Dendritic cell treated with granulocyte-macrophage colony-stimulating factor and Interleukin-4, amounts not matched to agents 40 ng/mL and 50 ng/mL, for 4 days (primary cell): ENCODE results near the gene GVQW3.

ENCODE experiments used
- H3K27ac Mint-ChIP-seq: one replicate; pipeline ENCODE4 v1.8.0; 2022; ENCODE audit warnings: mild to moderate bottlenecking, mixed read lengths
- H3K27me3 Mint-ChIP-seq: one replicate; pipeline ENCODE4 v1.8.0; 2022; ENCODE audit warnings: mild to moderate bottlenecking, mixed read lengths
- H3K36me3 Mint-ChIP-seq: one replicate; pipeline ENCODE4 v1.8.0; 2022; ENCODE audit warnings: low read depth, mixed read lengths
- H3K4me1 Mint-ChIP-seq: one replicate; pipeline ENCODE4 v1.8.0; 2022; ENCODE audit warnings: low read depth, mixed read lengths
- H3K4me3 Mint-ChIP-seq: one replicate; pipeline ENCODE4 v1.8.0; 2022; ENCODE audit warnings: mild to moderate bottlenecking, moderate library complexity, mixed read lengths
- H3K9me3 Mint-ChIP-seq: one replicate; pipeline ENCODE4 v1.8.0; 2022; ENCODE audit warnings: mixed read lengths
- intact Hi-C: fragments of 100-400 bp; cut with micrococcal nuclease; formaldehyde crosslinking; loops from one replicate; pipeline ENCODE4 v1.15.0; 2022

Gene GVQW3

DNA sequence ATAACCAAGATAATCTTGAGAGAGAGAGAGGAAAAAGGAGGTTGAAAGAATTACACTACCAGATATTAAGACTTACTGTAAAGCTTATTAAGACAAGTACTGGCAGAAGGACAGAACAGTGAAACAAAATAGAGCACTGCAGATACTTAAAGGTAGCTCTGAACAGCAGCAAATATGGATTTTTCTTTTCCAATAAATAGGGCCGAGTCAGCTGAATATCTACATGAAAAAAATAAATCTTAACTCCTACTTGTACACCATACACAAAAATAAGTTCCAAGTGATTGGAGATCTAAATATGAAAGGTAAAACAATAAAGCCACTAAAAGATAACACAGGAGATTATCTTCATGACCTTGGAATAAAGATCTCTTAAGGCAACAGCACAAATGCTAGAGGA lies 12.6 kb upstream of the GVQW3 start:
- Mint-ChIP-seq H3K4me3 (no peak overlapping the region), H3K27ac (no peak overlapping the region), H3K27me3 (no peaks in the 10 kb centered on the region), H3K4me1 (peaks cover 44% of the 10 kb centered on the region), H3K36me3 (peaks cover 23% of the 10 kb centered on the region), H3K9me3 (no peaks in the 10 kb centered on the region)
- intact Hi-C loops: no loop called here

DNA sequence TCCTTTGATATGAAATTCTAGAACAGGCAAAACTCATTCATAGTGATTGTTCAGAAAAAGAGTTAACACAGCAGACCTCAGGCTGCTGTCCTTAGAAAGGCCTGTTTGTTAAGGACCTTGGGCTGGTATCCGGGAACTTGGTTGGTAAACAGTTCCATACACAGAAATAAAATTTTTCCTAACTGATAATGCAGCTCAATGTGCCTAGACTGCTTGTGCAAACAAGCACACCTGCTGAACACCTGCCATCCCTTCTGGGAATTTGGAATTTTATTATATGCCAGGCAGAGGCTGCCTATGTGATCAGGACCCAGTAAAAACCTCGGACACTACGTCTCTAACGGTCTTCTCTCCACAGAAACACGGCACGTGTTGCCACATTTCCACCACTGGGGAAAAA lies 11.7 kb upstream of the GVQW3 start:
- Mint-ChIP-seq H3K9me3 (no peaks in the 10 kb centered on the region), H3K4me3 (no peak overlapping the region), H3K27ac (no peak overlapping the region), H3K36me3 (peaks cover 16% of the 10 kb centered on the region), H3K4me1 (peaks cover 50% of the 10 kb centered on the region), H3K27me3 (no peaks in the 10 kb centered on the region)
- intact Hi-C loops: no loop called here

DNA sequence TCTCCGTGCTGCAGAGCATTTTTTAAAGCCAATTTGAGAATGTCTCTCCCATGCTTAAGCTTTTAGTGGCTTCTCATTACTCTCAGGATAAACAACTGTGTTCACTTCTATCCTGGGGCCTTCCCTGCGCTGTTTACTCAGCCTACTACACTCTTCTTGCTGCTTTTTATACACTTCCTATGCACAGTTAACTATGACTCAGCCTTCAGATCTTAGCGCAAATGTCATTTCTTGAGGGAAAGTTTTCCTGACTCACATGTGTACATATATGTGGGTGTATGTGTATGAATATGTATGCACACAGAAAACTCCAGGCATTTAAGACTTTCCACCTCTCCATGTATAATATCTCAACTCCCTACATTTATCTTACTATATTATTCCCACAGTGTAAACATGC lies 10.0 kb upstream of the GVQW3 start:
- intact Hi-C loops: loop anchor here (5.0 kb wide), 1 partner anchor 34 kb away; no protein-coding TSS in a partner anchor
- Mint-ChIP-seq H3K4me1 (peaks cover 55% of the 10 kb centered on the region), H3K27me3 (no peaks in the 10 kb centered on the region), H3K4me3 (no peak overlapping the region), H3K36me3 (no peaks in the 10 kb centered on the region), H3K9me3 (no peaks in the 10 kb centered on the region), H3K27ac (peak overlapping the region; percentile 8)

DNA sequence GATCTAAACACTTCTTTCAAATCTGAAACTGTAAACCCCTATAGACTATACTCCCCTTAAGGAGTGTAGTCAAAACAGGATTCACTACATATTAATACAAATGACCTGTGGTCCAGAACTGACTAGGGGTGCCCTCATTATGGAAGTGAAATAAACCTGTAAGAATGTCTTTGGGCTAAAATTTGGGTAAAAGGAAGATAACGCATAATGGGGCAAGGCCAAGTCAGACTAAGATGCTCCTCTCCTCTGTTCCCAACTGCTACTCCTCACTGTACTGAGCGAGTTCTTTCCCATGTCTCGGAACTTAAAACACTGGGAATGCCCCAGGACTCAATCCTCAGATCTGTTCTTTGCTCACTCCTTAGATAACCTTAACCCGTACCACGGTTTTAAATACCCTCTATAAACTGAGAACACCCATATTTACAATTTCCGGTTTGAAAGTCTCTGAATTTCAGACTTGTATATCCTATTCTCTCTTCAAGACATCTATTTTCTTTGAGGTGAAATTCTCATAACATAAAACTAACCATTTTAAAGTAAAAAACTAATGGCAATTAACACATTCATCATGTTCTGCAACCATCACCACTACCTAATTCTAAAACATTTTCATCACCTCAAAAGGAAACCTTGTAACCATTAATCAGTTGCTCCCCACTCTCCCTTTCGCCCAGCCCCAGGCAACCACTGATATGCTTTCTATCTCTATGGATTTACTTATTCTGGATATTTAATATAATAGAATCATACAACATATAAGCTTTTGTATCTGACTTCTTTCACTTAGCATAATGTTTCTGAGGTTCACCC lies 4.2 kb upstream of the GVQW3 start:
- intact Hi-C loops: no loop called here
- peaks cover 75% of the 10 kb centered on the region for H3K4me1 Mint-ChIP-seq

DNA sequence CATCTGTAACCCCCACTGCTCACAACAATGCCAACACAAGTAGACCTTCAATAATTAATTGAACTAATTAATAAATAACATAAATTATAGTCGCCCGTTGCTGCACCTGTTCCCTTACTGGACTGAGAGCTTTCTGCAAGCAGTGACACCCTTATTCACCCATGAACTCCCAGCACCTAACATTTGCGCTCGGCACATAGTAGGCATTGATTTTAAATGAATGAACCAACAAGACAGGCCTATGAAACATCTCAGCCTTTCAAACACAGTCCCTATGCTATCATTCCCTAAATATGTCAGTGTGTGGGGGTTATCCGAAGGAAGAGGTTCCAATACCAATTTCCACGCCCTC lies 1.3 kb upstream of the GVQW3 start:
- peaks cover 77% of the 10 kb centered on the region for H3K4me1 Mint-ChIP-seq
- H3K27me3 Mint-ChIP-seq: no peaks in the 10 kb centered on the region
- intact Hi-C loops: loop anchor here (2.0 kb wide), 1 partner anchor 65 kb away; the partner anchor contains the start of gene EMSY
- peak overlapping the region; percentile 87 for H3K4me3 Mint-ChIP-seq
- no peaks in the 10 kb centered on the region for H3K9me3 Mint-ChIP-seq
- peak overlapping the region; percentile 84 for H3K27ac Mint-ChIP-seq
- peaks cover 6% of the 10 kb centered on the region for H3K36me3 Mint-ChIP-seq

More for the DNA sequence above, 4.2 kb upstream of the GVQW3 start:
- Mint-ChIP-seq H3K27me3 (no peaks in the 10 kb centered on the region), H3K27ac (no peak overlapping the region), H3K4me3 (no peak overlapping the region), H3K36me3 (peaks cover 6% of the 10 kb centered on the region), H3K9me3 (no peaks in the 10 kb centered on the region)

DNA sequence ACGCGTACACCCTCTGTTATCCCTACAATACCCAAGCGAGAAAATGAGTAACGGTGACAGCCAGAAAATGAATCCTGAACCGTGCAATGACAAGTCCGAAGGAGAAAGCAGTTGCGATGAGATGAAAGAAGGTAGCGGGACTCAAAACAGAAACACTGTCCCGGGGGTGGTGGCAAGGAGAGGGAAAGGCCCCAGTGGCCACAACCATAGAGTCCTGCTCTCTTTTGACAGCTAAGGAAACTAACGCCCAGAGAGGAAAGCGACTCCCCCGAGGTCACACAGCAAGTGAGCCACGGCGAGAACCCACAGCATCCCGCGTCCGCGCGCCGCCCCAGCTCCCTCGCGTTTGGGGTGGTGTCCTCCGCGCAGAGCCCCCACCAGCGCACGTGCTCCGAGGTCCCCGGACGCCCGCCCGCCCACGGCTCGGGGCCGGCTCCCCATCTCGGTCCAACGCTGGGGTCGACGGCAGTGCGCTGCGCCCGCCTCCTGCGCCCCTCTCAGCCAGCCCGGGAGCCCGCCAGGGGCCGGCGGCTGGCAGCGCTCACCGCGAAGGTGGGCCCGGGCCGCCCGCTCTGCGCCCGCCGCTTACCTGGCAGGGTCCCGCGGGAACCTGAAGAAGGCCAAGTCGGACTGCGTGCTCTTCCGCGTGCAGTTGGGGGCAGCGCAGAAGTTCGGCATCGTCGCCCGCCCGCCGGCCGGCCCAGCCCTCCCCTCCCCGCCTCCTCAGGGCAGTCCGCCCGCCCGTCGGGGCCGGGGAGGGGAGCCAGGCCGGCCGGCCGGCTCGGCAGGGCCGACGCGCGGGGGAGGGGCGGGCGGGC lies 755 bp upstream of the GVQW3 start:
- Mint-ChIP-seq H3K4me3 (peak overlapping the region; percentile 87), H3K4me1 (peaks cover 73% of the 10 kb centered on the region), H3K27ac (peak overlapping the region; percentile 84), H3K36me3 (peaks cover 6% of the 10 kb centered on the region), H3K9me3 (no peaks in the 10 kb centered on the region), H3K27me3 (no peaks in the 10 kb centered on the region)
- intact Hi-C loops: loop anchor here (2.0 kb wide), 1 partner anchor 64 kb away; the partner anchor contains the start of gene EMSY

DNA sequence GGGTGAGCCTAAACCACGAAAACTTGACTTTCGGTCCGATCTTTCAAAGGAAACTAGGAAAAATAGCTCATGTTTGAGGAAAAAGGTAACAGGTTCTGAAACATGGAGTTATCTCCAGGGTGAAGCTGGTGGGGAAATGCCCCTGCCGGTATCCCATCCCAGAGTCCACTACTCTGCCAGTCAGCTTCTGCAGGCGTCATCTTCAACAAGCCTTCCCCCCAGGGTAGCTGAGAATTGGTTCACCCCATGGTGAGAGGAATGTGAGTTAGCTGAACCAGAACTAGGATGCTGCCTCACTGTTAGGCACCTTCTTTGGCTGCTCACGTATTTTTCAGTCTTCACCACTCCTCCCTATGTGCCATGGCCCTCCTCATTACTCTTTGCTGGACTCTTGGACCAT lies 1.1 kb downstream of the GVQW3 start:
- H3K36me3 Mint-ChIP-seq: peaks cover 6% of the 10 kb centered on the region
- H3K9me3 Mint-ChIP-seq: no peaks in the 10 kb centered on the region
- no peak overlapping the region for H3K4me3 Mint-ChIP-seq
- no peaks in the 10 kb centered on the region for H3K27me3 Mint-ChIP-seq
- intact Hi-C loops: no loop called here
- peaks cover 56% of the 10 kb centered on the region for H3K4me1 Mint-ChIP-seq
- H3K27ac Mint-ChIP-seq: peak overlapping the region; percentile 26

DNA sequence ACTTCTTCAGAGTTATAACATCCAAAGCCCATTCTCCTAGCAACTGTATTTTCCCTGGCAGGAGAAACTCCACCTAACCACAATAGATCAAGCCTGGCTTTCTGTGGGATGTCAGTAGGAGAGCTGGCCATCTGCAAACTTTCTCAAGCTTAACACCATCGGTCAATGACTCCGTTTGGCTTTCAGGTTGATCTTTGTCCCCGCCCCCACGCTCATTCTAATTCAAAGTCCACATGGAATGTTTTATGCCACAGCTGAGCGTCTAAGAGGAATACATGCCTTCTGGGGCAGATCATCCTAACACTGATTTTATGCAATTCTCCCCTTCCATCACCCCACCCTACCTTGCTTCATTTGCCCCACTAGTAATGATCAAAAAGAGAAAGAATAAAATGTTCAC lies 4.8 kb downstream of the GVQW3 start:
- Mint-ChIP-seq H3K27me3 (peaks cover 2% of the 10 kb centered on the region), H3K27ac (no peak overlapping the region), H3K36me3 (no peaks in the 10 kb centered on the region), H3K4me3 (no peak overlapping the region), H3K4me1 (peaks cover 27% of the 10 kb centered on the region), H3K9me3 (no peaks in the 10 kb centered on the region)
- intact Hi-C loops: no loop called here

DNA sequence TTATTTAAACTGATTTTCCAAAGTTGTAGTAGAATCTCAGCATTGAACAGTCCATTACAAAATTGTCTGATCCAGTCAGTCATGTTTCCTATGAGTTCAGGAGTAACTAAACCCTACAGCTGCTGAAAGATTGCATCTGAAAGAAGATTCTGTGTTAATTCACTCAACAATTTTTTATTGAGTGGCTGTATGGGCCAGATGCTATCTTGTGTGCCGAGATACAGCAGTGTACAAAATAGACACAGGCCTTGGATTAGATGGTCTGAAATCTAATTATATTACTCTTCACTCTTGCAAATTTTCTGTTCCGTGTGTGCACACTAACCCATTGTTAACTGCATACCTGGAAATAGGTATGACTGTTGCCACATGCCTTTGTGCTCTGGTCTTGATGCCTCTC lies 7.3 kb downstream of the GVQW3 start:
- H3K9me3 Mint-ChIP-seq: no peaks in the 10 kb centered on the region
- H3K36me3 Mint-ChIP-seq: no peaks in the 10 kb centered on the region
- H3K4me1 Mint-ChIP-seq: peaks cover 15% of the 10 kb centered on the region
- H3K27me3 Mint-ChIP-seq: peaks cover 6% of the 10 kb centered on the region
- intact Hi-C loops: no loop called here
- no peak overlapping the region for H3K4me3 Mint-ChIP-seq
- H3K27ac Mint-ChIP-seq: no peak overlapping the region

DNA sequence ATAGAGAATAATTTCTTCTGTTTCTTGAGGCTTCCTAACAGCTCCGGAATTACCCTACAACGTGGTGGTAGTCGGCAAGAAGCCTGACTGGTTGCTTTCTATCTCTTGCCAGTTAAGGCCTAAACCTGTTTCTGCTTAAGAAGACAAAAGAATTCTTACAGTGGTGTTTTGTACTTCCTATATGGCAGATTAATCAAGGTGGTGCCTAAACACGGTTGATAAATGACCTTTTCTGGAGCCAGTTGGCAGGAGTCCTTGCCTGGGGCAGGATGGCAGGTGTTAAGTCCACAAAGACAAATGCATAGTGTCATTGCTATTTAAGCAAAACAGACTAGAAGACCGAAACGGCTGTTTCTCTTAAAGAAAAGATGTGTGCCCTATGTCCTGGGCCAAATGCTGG lies 9.9 kb downstream of the GVQW3 start:
- peaks cover 6% of the 10 kb centered on the region for H3K27me3 Mint-ChIP-seq
- H3K4me1 Mint-ChIP-seq: peaks cover 10% of the 10 kb centered on the region
- no peaks in the 10 kb centered on the region for H3K9me3 Mint-ChIP-seq
- no peaks in the 10 kb centered on the region for H3K36me3 Mint-ChIP-seq
- intact Hi-C loops: no loop called here
- H3K4me3 Mint-ChIP-seq: no peak overlapping the region
- H3K27ac Mint-ChIP-seq: no peak overlapping the region

DNA sequence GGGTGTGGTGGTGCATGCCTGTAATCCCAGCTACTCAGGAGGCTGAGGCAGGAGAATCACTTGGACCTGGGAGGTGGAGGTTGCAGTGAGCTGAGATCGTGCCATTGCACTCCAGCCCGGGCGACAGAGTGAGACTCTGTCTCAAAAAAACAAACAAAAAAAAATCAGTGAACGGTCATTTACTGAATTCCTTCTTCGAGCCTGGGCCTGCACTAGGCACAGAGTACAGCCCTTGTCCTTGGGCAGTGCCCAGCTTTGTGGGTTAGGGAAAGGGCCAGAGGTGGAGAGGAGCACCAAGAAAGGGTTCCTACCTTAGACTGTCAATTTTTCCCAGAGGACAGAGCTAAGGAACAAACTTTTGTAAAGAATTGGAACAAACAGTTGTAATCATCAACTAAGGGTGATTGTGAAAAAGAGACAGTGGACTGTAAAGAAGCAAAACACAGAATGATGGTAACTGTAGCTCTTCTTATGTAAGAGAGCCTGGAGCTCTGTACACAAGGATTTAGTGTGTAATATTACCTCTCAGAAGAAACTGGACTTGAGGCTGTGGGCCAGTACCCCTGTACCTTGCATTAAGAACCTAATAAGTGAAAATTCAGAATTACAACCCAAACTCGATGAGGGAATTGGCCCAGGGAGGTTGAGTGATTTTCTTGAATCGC lies 10.8 kb downstream of the GVQW3 start:
- no peak overlapping the region for H3K4me3 Mint-ChIP-seq
- peaks cover 10% of the 10 kb centered on the region for H3K4me1 Mint-ChIP-seq
- H3K27me3 Mint-ChIP-seq: peaks cover 6% of the 10 kb centered on the region
- no peak overlapping the region for H3K27ac Mint-ChIP-seq
- intact Hi-C loops: no loop called here
- H3K36me3 Mint-ChIP-seq: no peaks in the 10 kb centered on the region
- H3K9me3 Mint-ChIP-seq: no peaks in the 10 kb centered on the region

DNA sequence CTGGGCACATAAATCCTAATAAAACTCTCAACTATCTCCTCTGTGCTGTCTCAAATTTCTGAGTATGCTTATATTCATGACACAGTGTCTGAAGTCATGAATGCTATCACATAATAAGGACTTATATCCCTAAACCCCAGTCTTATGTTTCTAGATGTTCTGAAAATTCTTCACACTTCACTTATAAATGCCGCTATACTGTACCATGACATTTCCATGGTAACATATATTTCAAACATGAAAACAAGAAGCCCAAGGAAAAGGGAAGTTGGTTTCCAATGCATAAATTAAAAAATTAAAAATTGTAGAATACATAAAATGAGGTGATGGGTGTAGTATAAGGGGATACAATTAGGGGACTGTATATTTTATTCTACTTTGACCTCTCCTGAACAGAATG lies 11.7 kb downstream of the GVQW3 start:
- Mint-ChIP-seq H3K4me1 (peaks cover 10% of the 10 kb centered on the region), H3K4me3 (no peak overlapping the region), H3K27me3 (peaks cover 6% of the 10 kb centered on the region), H3K36me3 (no peaks in the 10 kb centered on the region), H3K9me3 (no peaks in the 10 kb centered on the region), H3K27ac (peak overlapping the region; percentile 33)
- intact Hi-C loops: no loop called here

DNA sequence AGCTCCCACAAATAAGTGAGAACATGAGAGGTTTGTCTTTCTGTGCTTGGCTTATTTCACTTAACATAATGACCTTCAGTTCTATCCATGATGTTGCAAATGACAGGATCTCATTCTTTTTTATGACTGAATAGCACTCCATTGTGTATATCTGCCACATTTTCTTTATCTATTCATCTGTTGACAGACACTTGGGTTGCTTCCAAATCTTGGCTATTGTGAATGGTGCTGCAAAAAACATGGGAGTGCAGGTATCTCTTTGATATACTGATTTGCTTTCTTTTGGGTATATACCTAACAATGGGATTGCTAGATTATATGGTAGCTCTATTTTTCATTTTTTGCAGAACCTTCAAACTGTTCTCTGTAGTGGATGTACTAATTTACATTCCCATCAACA lies 13.3 kb downstream of the GVQW3 start:
- H3K9me3 Mint-ChIP-seq: no peaks in the 10 kb centered on the region
- no peak overlapping the region for H3K4me3 Mint-ChIP-seq
- H3K4me1 Mint-ChIP-seq: peaks cover 10% of the 10 kb centered on the region
- H3K27ac Mint-ChIP-seq: no peak overlapping the region
- no peaks in the 10 kb centered on the region for H3K36me3 Mint-ChIP-seq
- intact Hi-C loops: no loop called here
- peaks cover 6% of the 10 kb centered on the region for H3K27me3 Mint-ChIP-seq

DNA sequence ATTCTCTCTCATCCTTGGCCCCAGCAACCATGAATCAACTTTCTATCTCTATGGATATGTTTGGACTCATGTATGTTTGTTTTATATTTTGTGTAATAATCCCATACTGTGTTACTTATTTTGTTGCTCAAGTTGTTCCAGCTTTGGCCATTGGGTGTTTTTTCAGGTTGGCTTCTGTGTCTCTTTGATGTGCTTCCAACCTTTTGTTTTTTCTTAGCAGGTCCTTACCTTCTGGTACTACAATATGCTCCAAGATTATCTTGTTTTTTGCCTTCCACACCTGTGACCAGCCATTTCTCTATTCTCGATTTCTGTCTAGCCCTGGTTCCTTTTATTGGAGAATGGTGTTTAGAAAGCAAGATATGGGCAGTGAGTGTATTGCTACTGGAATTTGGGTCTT lies 14.2 kb downstream of the GVQW3 start:
- H3K36me3 Mint-ChIP-seq: no peaks in the 10 kb centered on the region
- no peaks in the 10 kb centered on the region for H3K9me3 Mint-ChIP-seq
- intact Hi-C loops: no loop called here
- no peak overlapping the region for H3K27ac Mint-ChIP-seq
- no peak overlapping the region for H3K4me3 Mint-ChIP-seq
- peaks cover 4% of the 10 kb centered on the region for H3K27me3 Mint-ChIP-seq
- H3K4me1 Mint-ChIP-seq: peaks cover 10% of the 10 kb centered on the region
